Osteocyte (in vitro differentiated cells): ENCODE results near the gene SMS. TPM values are rescaled to one million over a fixed set of nuclear protein-coding genes. Genes with fewer than 3 reads are reported as not detected.
A peak's percentile ranks its signal among the peaks of the same experiment; 100 is the strongest.
"Not testable (repeated sequence)": the region's sequence is repeated elsewhere in the genome, so short reads cannot be mapped to it uniquely, and the experiment has no call there.

ENCODE experiments used
- DNase-seq: peaks from one replicate; pipeline ENCODE4 v3.0.0; 2021; ENCODE audit warnings: mixed read lengths; ENCODE audit not compliant: unreplicated experiment; ENCODE audit errors: extremely low spot score
- H3K27ac Mint-ChIP-seq: one replicate; pipeline ENCODE4 v1.8.0; 2021; ENCODE audit warnings: mild to moderate bottlenecking, mixed read lengths; ENCODE audit not compliant: unreplicated experiment
- H3K27me3 Mint-ChIP-seq: one replicate; pipeline ENCODE4 v1.8.0; 2021; ENCODE audit warnings: mixed read lengths; ENCODE audit not compliant: unreplicated experiment
- H3K36me3 Mint-ChIP-seq: one replicate; pipeline ENCODE4 v1.8.0; 2021; ENCODE audit warnings: mixed read lengths; ENCODE audit not compliant: unreplicated experiment
- H3K4me1 Mint-ChIP-seq: one replicate; pipeline ENCODE4 v1.8.0; 2021; ENCODE audit warnings: mixed read lengths; ENCODE audit not compliant: unreplicated experiment
- H3K4me3 Mint-ChIP-seq: one replicate; pipeline ENCODE4 v1.8.0; 2021; ENCODE audit warnings: mild to moderate bottlenecking, moderate library complexity, mixed read lengths; ENCODE audit not compliant: unreplicated experiment
- H3K9me3 Mint-ChIP-seq: one replicate; pipeline ENCODE4 v1.8.0; 2021; ENCODE audit warnings: mixed read lengths; ENCODE audit not compliant: unreplicated experiment
- CTCF ChIP-seq: fragments of 200-600 bp; sonication (generic); IDR thresholded peaks from 2 replicates; pipeline ENCODE4 v1.5.0; 2021; ENCODE audit warnings: antibody characterized with exemption, mild to moderate bottlenecking, moderate library complexity
- total RNA-seq: library from RNA; stranded (reverse); gene quantifications from 2 replicates; pipeline ENCODE4 v1.2.1, GENCODE V29; 2021

SMS gene
- total RNA-seq, 1 donor from 2014 or later = 91.4 TPM

- Mint-ChIP-seq H3K4me1 (peaks cover 60% of the 10 kb centered on the region), H3K4me3 (no peak overlapping the region), H3K27ac (peak overlapping the region; percentile 43), H3K36me3 (no peaks in the 10 kb centered on the region), H3K9me3 (no peaks in the 10 kb centered on the region), H3K27me3 (no peaks in the 10 kb centered on the region)
- no peak for TF ChIP-seq CTCF
- no peak for DNase-seq
Observed at GRCh38 chrX:21949689-21950088, 9.2 kb downstream of the SMS start.

GRCh38 chrX:21950557-21950956 lies 10.0 kb downstream of the SMS start:
- H3K27me3 Mint-ChIP-seq, H3K36me3 Mint-ChIP-seq, H3K9me3 Mint-ChIP-seq, H3K4me3 Mint-ChIP-seq, H3K27ac Mint-ChIP-seq, DNase-seq: not testable (repeated sequence)
- peaks cover 58% of the 10 kb centered on the region for H3K4me1 Mint-ChIP-seq

GRCh38 chrX:21952624-21953023 lies 12.1 kb downstream of the SMS start:
- Mint-ChIP-seq H3K4me3 (no peak overlapping the region), H3K4me1 (peaks cover 45% of the 10 kb centered on the region), H3K27ac (no peak overlapping the region)

GRCh38 chrX:21953195-21953830 lies 12.8 kb downstream of the SMS start:
- not testable (repeated sequence) for H3K36me3 Mint-ChIP-seq, H3K27ac Mint-ChIP-seq, DNase-seq, H3K9me3 Mint-ChIP-seq, H3K4me3 Mint-ChIP-seq, H3K27me3 Mint-ChIP-seq
- H3K4me1 Mint-ChIP-seq = peaks cover 38% of the 10 kb centered on the region

More at GRCh38 chrX:21952624-21953023, 12.1 kb downstream of the SMS start:
- H3K27me3 Mint-ChIP-seq = no peaks in the 10 kb centered on the region
- peaks cover 1% of the 10 kb centered on the region for H3K36me3 Mint-ChIP-seq
- no peaks in the 10 kb centered on the region for H3K9me3 Mint-ChIP-seq
- TF ChIP-seq CTCF = no peak
- DNase-seq = no peak

- Mint-ChIP-seq H3K36me3 (peaks cover 5% of the 10 kb centered on the region), H3K27me3 (no peaks in the 10 kb centered on the region), H3K4me3 (no peak overlapping the region), H3K9me3 (no peaks in the 10 kb centered on the region), H3K4me1 (peaks cover 41% of the 10 kb centered on the region), H3K27ac (no peak overlapping the region)
- no peak for TF ChIP-seq CTCF
- peak; percentile 42 for DNase-seq
Observed at GRCh38 chrX:21955403-21956189, 15.1 kb downstream of the SMS start.

- H3K4me1 Mint-ChIP-seq = peaks cover 53% of the 10 kb centered on the region
- TF ChIP-seq CTCF = no peak
- H3K27me3 Mint-ChIP-seq = no peaks in the 10 kb centered on the region
- H3K9me3 Mint-ChIP-seq = no peaks in the 10 kb centered on the region
- peaks cover 5% of the 10 kb centered on the region for H3K36me3 Mint-ChIP-seq
- no peak overlapping the region for H3K4me3 Mint-ChIP-seq
- DNase-seq = peak; percentile 66
- no peak overlapping the region for H3K27ac Mint-ChIP-seq
Observed at GRCh38 chrX:21956783-21957182, 16.3 kb downstream of the SMS start.
